ENCODE data around the gene CORO2A.
"Not testable (repeated sequence)": the region's sequence is repeated elsewhere in the genome, so short reads cannot be mapped to it uniquely, and the experiment has no call there.

CORO2A gene

GRCh38 chr9:98117984-98118639, 74.3 kb downstream of the CORO2A start:
- DNase-seq (ENCODE audit: low read depth in 2 of 3, low spot score in 2 of 3): peak in 2 of 3 experiments; percentile 9 to 10

- not testable (repeated sequence) for DNase-seq (ENCODE audit: low read depth in 2 of 3, low spot score in 2 of 3)
Observed at GRCh38 chr9:98117097-98117496, 75.3 kb downstream of the CORO2A start.

GRCh38 chr9:98109052-98109451, 83.4 kb downstream of the CORO2A start:
- DNase-seq (ENCODE audit: low read depth in 2 of 3, low spot score in 2 of 3): no peak

- DNase-seq (ENCODE audit: low read depth in 2 of 3, low spot score in 2 of 3): no peak
Observed at GRCh38 chr9:98108531-98109031, 83.9 kb downstream of the CORO2A start.

GRCh38 chr9:98107926-98108325, 84.5 kb downstream of the CORO2A start:
- no peak for DNase-seq (ENCODE audit: low read depth in 2 of 3, low spot score in 2 of 3)

GRCh38 chr9:98105006-98105405, 87.4 kb downstream of the CORO2A start:
- DNase-seq (ENCODE audit: low read depth in 2 of 3, low spot score in 2 of 3): no peak

- DNase-seq (ENCODE audit: low read depth in 2 of 3, low spot score in 2 of 3): no peak
Observed at GRCh38 chr9:98104445-98104881, 88.0 kb downstream of the CORO2A start.

- DNase-seq (ENCODE audit: low read depth in 2 of 3, low spot score in 2 of 3): no peak
Observed at GRCh38 chr9:98101868-98102273, 90.6 kb downstream of the CORO2A start.

GRCh38 chr9:98101416-98101815, 91.0 kb downstream of the CORO2A start:
- no peak for DNase-seq (ENCODE audit: low read depth in 2 of 3, low spot score in 2 of 3)

- no peak for DNase-seq (ENCODE audit: low read depth in 2 of 3, low spot score in 2 of 3)
Observed at GRCh38 chr9:98100456-98100855, 92.0 kb downstream of the CORO2A start.

- DNase-seq (ENCODE audit: low read depth in 2 of 3, low spot score in 2 of 3): no peak
Observed at GRCh38 chr9:98099898-98100297, 92.5 kb downstream of the CORO2A start.

- DNase-seq (ENCODE audit: low read depth in 2 of 3, low spot score in 2 of 3): no peak
Observed at GRCh38 chr9:98099346-98099745, 93.1 kb downstream of the CORO2A start.

GRCh38 chr9:98097836-98098235, 94.6 kb downstream of the CORO2A start:
- DNase-seq (ENCODE audit: low read depth in 2 of 3, low spot score in 2 of 3): no peak

GRCh38 chr9:98096091-98096490, 96.3 kb downstream of the CORO2A start:
- DNase-seq (ENCODE audit: low read depth in 2 of 3, low spot score in 2 of 3): no peak

- no peak for DNase-seq (ENCODE audit: low read depth in 2 of 3, low spot score in 2 of 3)
Observed at GRCh38 chr9:98095401-98095800, 97.0 kb downstream of the CORO2A start.

GRCh38 chr9:98094851-98095250, 97.6 kb downstream of the CORO2A start:
- DNase-seq (ENCODE audit: low read depth in 2 of 3, low spot score in 2 of 3): no peak

GRCh38 chr9:98094316-98094715, 98.1 kb downstream of the CORO2A start:
- DNase-seq (ENCODE audit: low read depth in 2 of 3, low spot score in 2 of 3): no peak

- DNase-seq (ENCODE audit: low read depth in 2 of 3, low spot score in 2 of 3): no peak
Observed at GRCh38 chr9:98092613-98092931, 99.9 kb downstream of the CORO2A start.

GRCh38 chr9:98091735-98092612, 100.5 kb downstream of the CORO2A start:
- DNase-seq (ENCODE audit: low read depth in 2 of 3, low spot score in 2 of 3): no peak

- not testable (repeated sequence) for DNase-seq (ENCODE audit: low read depth in 2 of 3, low spot score in 2 of 3)
Observed at GRCh38 chr9:98090674-98091073, 101.8 kb downstream of the CORO2A start.

- DNase-seq (ENCODE audit: low read depth in 2 of 3, low spot score in 2 of 3): no peak
Observed at GRCh38 chr9:98087420-98088354, 104.8 kb downstream of the CORO2A start.

All from activated CD8-positive, alpha-beta memory T cell treated with anti-CD3 and anti-CD28 coated beads for 48 hours (primary cell).